Activated CD4-positive, CD25-positive, alpha-beta regulatory T cell treated with anti-CD3 and anti-CD28 coated beads, Interleukin-2, amount 50 U/mL, for 72 hours (primary cell): Measurements from ENCODE around the gene GPR31.

Source experiments
- DNase-seq: peaks from one replicate; pipeline ENCODE4 v3.0.0; 2021

The GPR31 gene

GRCh38 chr6:167137081-167137480 is 20.7 kb downstream of the GPR31 start:
- no peak for DNase-seq

- no peak for DNase-seq
These were observed 21.4 kb downstream of the GPR31 start for GRCh38 chr6:167136376-167136775.

- DNase-seq = no peak
These were observed 23.1 kb downstream of the GPR31 start for GRCh38 chr6:167134448-167135328.

- DNase-seq = no peak
These were observed 26.8 kb downstream of the GPR31 start for GRCh38 chr6:167130712-167131684.

GRCh38 chr6:167130008-167130677 is 27.6 kb downstream of the GPR31 start:
- no peak for DNase-seq

- DNase-seq = no peak
These were observed 28.2 kb downstream of the GPR31 start for GRCh38 chr6:167129562-167129961.

GRCh38 chr6:167129159-167129558 is 28.6 kb downstream of the GPR31 start:
- no peak for DNase-seq

- no peak for DNase-seq
These were observed 29.8 kb downstream of the GPR31 start for GRCh38 chr6:167127785-167128531.

- DNase-seq = no peak
These were observed 31.9 kb downstream of the GPR31 start for GRCh38 chr6:167125855-167126349.

- DNase-seq = no peak
These were observed 32.4 kb downstream of the GPR31 start for GRCh38 chr6:167125410-167125809.

- no peak for DNase-seq
These were observed 33.0 kb downstream of the GPR31 start for GRCh38 chr6:167124753-167125152.

GRCh38 chr6:167122827-167123657 is 34.7 kb downstream of the GPR31 start, which contains the start of gene CCR6:
CCR6 (plus strand) TSS chr6:167123096; CDS start chr6:167136135, 13,039 bp downstream.
- DNase-seq = no peak

GRCh38 chr6:167122041-167122826 is 35.5 kb downstream of the GPR31 start:
- no peak for DNase-seq

GRCh38 chr6:167121335-167121841 is 36.4 kb downstream of the GPR31 start:
- no peak for DNase-seq

GRCh38 chr6:167120583-167120903 is 37.2 kb downstream of the GPR31 start:
- no peak for DNase-seq

GRCh38 chr6:167119670-167120582 is 37.9 kb downstream of the GPR31 start:
- no peak for DNase-seq

GRCh38 chr6:167118839-167119238 is 38.9 kb downstream of the GPR31 start:
- DNase-seq = no peak

GRCh38 chr6:167118006-167118405 is 39.8 kb downstream of the GPR31 start:
- DNase-seq = no peak

- no peak for DNase-seq
These were observed 40.9 kb downstream of the GPR31 start for GRCh38 chr6:167116838-167117228.
